IPS-20b (cell line): ENCODE measurements around the gene SMIM27.
A peak's percentile ranks its signal among the peaks of the same experiment; 100 is the strongest.

ENCODE experiments used
- H3K27ac ChIP-seq: one replicate; pipeline ENCODE4 v1.5.1; 2013; ENCODE audit warnings: low read length
- H3K27me3 ChIP-seq: 2 replicates; pipeline ENCODE4 v1.6.1; 2013; ENCODE audit warnings: mild to moderate bottlenecking, low read length, inconsistent platforms; ENCODE audit not compliant: insufficient read depth
- H3K36me3 ChIP-seq: 2 replicates; pipeline ENCODE4 v1.6.1; 2013; ENCODE audit warnings: low read depth, mild to moderate bottlenecking, inconsistent platforms, low read length, moderate library complexity; ENCODE audit not compliant: insufficient read depth
- H3K4me1 ChIP-seq: 2 replicates; pipeline ENCODE4 v1.6.1; 2013; ENCODE audit warnings: mild to moderate bottlenecking, control low read depth, inconsistent platforms, low read length, moderate library complexity; ENCODE audit not compliant: insufficient read depth
- H3K4me3 ChIP-seq: 2 replicates; pipeline ENCODE4 v1.5.1; 2013; ENCODE audit warnings: mild to moderate bottlenecking, low read length, inconsistent platforms
- H3K9ac ChIP-seq: 2 replicates; pipeline ENCODE4 v1.6.1; 2013; ENCODE audit warnings: low read depth, mild to moderate bottlenecking, inconsistent platforms, low read length, moderate library complexity
- H3K9me3 ChIP-seq: 2 replicates; pipeline ENCODE4 v1.6.1; 2013; ENCODE audit warnings: mild to moderate bottlenecking, low read depth, low read length, inconsistent platforms; ENCODE audit not compliant: insufficient read depth

The SMIM27 gene

DNA sequence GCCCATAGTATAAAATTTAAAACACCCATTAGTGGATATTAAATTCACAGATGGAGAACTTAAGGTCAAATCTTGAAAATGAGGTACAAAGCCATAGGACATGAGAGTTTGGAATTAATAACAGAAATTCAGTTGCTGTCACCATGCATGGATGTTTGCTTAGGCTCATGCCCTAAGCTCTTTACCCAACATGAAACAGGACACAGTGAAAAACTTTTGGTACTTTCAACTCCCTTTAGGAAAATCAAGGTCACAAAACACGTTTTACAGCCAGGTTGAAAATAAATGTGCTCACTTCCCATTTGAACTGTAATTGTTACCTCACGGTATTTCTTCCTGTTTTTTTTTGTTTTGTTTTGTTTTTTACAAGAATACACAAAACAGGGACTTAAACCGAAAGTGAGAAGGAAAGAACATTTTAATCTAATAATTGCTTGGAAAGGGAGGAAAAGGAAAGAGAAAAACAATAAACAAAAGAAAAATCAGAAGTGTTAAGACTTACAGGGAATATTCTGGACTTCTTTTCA is 6.3 kb downstream of the SMIM27 start:
- Histone ChIP-seq H3K4me1 (no peaks in the 10 kb centered on the region; the same call in 1 of the 2 replicates), H3K27me3 (no peaks in the 10 kb centered on the region), H3K9ac (no peak overlapping the region), H3K4me3 (no peak overlapping the region), H3K9me3 (no peaks in the 10 kb centered on the region), H3K27ac (no peak overlapping the region), H3K36me3 (no peaks in the 10 kb centered on the region; the same call in 1 of the 2 replicates)

DNA sequence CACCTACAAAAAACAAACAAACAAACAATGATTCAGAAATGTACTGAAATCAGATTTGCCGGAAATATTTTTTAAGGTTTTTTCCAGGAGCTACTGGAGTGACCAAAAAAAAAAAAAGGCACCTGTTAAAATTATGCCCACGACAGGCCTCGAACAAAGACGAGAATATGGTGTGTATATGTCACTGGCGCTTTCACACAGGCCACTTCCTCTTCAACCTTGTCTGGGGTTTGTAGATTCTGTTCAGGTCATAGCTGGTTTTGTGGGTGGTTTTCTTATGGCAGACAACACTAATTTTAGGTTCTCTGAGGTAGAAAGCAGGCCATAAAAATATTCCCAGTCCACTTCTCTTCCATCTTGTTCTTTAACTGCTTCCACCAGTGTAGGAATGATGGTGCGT is 13.8 kb downstream of the SMIM27 start:
- Histone ChIP-seq H3K27me3 (no peaks in the 10 kb centered on the region), H3K9me3 (no peaks in the 10 kb centered on the region), H3K4me3 (no peak overlapping the region), H3K36me3 (peaks cover 37% of the 10 kb centered on the region), H3K9ac (no peak overlapping the region), H3K27ac (no peak overlapping the region), H3K4me1 (no peaks in the 10 kb centered on the region)

DNA sequence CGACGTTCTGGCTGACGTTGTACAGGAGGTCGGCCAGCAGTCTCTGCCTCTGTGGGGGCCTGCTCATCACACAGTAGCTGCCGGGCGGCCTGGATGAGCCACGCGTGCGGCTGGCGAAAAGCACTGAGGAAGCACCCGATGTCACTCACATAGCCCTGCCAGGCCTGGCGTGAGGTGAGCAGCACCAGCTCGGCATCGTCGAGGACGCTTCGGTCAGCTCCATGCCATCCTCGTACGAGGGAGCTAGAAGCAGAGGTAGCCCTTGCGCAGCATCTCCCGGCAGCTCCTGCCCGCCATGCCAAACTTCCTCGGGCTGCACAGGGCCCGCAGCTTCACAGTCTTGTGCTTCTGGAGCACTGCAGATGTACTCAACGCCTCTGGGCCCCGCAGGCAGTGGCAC is 14.6 kb downstream of the SMIM27 start:
- Histone ChIP-seq H3K9me3 (no peaks in the 10 kb centered on the region), H3K36me3 (peaks cover 37% of the 10 kb centered on the region), H3K9ac (no peak overlapping the region), H3K27me3 (no peaks in the 10 kb centered on the region), H3K27ac (no peak overlapping the region), H3K4me1 (no peaks in the 10 kb centered on the region; the same call in 1 of the 2 replicates), H3K4me3 (no peak overlapping the region)

DNA sequence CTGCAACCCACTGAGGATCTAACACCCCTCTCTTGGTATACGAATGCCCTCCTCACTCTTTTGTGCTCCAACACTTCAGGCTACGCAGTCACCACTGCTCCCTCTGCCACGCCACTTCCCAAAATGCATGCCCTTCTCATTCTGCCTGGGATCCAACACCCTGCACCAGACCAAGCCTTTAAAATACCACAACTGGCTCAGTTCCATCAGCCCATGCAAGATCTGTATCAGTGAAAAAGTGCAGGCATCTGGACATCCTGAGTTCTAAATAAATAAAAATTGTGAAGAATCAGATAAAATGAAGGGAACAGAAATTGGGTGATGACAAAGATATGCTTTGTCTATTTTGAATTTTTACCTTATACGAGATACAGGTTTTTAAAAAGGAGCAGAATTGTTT is 18.1 kb downstream of the SMIM27 start:
- Histone ChIP-seq H3K4me3 (no peak overlapping the region), H3K27ac (no peak overlapping the region), H3K9ac (no peak overlapping the region), H3K27me3 (no peaks in the 10 kb centered on the region), H3K9me3 (no peaks in the 10 kb centered on the region), H3K4me1 (no peaks in the 10 kb centered on the region; the same call in 1 of the 2 replicates), H3K36me3 (peaks cover 28% of the 10 kb centered on the region)

DNA sequence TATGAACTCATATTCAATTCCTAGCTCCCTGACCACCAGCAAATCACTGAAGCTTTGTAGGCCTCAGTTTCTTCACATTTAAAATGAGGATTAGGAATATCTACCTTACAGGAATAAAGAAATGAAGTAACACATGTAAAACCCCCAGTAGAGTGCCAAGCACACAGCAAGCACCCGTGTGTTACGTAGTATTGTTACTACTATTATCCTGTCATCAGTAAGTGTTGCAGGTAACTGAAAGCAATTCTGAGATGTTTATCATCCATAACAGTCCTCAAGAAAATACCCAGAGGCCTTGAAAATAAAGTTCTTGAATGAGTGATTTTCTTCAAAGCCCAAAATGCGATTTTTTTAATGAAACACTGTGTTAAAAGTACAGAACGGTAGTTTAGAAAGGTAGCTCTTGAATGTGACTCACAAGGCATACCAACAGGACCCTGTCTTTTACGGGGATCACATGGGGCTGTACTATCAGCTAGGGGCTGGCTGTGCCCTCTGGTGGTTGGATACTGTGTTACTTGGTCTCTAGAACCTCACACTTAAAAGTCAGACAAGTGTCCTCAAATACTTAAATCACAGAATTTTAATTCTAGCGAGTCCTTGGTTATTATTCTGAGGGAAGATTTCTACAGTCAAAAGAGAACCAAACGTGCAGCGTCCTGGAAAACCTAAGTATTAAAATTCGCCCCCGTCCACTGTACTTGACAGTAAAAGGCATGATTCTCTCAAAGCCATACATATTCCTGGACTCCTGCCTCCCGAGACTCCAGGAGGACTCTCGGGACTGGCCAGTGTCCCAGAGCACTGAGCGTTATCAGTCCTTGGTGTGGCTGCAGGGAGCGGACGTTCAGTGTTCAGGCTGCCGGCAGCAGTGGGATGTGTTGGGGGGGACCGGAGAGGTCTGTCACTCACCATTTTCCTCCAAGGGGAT is 20.1 kb downstream of the SMIM27 start:
- Histone ChIP-seq H3K9ac (peak overlapping the region; percentile 89), H3K9me3 (no peaks in the 10 kb centered on the region), H3K36me3 (peaks cover 12% of the 10 kb centered on the region), H3K4me3 (peak overlapping the region; percentile 93), H3K27me3 (no peaks in the 10 kb centered on the region), H3K27ac (peak overlapping the region; percentile 22), H3K4me1 (no peaks in the 10 kb centered on the region; the same call in 1 of the 2 replicates)

DNA sequence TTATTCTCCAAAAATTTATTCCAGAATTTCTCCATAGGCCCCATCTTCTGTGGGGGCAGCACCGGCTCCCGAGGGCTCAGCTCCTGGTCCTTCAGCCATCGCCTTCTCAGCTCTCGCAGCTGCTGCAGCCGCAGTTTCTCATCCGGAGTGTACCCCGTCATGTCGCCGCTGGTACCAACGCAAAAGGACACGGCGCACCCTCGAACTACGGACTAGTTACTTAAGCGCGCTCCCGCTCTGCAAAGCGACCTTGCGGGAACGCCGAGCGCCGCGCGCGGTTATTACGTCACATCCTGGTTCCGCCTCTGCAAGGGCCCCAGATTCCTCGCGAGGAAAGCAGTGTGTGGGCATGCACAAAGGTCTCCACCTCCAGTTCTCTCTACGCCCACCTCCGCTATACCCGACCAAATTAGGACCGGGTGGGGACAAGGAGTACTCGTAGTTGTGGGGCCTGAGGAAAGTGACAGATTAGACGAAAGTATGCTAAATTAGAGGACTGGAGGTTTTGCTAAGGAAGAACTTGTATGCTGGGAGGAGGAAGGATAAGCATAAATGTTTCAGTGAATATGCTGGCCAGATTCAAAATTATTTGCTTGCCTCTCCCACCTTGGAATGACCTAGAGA is 20.9 kb downstream of the SMIM27 start, which contains the start of gene NDUFB6:
Gene NDUFB6, minus strand, starts transcription at position 260 of the 624 bp plus-strand sequence. Its CDS starts 99 bp downstream, at position 161.
- Histone ChIP-seq H3K27me3 (no peaks in the 10 kb centered on the region), H3K27ac (peak within 1 kb of the TSS; percentile 22), H3K36me3 (peaks cover 4% of the 10 kb centered on the region), H3K4me1 (no peaks in the 10 kb centered on the region; the same call in 1 of the 2 replicates), H3K9ac (peak within 1 kb of the TSS; percentile 89), H3K4me3 (peak within 1 kb of the TSS; percentile 93), H3K9me3 (no peaks in the 10 kb centered on the region)

GRCh38 chr9:32573821-32574220 is 21.7 kb downstream of the SMIM27 start:
- Histone ChIP-seq H3K9me3 (no peaks in the 10 kb centered on the region), H3K4me3 (peak overlapping the region; percentile 93; the same call in 1 of the 2 replicates), H3K27ac (no peak overlapping the region), H3K36me3 (no peaks in the 10 kb centered on the region; the same call in 1 of the 2 replicates), H3K4me1 (no peaks in the 10 kb centered on the region; the same call in 1 of the 2 replicates), H3K27me3 (no peaks in the 10 kb centered on the region), H3K9ac (no peak overlapping the region; the same call in 1 of the 2 replicates)

DNA sequence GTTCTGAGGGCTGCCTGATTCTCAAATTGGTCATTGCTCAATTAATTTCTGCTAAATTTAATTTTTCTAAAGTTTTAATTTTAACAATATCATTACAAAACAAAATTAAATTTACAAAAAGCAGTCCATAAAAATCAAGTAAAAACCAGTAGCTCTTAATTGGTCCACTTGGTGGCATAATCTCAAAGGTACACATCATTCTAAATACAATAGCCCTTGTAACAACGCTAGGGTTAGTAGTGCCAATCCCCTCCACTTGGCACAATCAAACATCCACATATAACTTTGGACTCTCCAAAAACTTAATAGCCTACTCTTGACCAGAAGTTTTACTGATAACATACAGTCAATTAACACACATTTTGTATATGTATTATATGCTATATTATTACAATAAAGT is 22.7 kb downstream of the SMIM27 start:
- Histone ChIP-seq H3K27ac (no peak overlapping the region), H3K4me1 (no peaks in the 10 kb centered on the region; the same call in 1 of the 2 replicates), H3K4me3 (no peak overlapping the region), H3K9me3 (no peaks in the 10 kb centered on the region), H3K36me3 (no peaks in the 10 kb centered on the region; the same call in 1 of the 2 replicates), H3K9ac (no peak overlapping the region), H3K27me3 (no peaks in the 10 kb centered on the region)

DNA sequence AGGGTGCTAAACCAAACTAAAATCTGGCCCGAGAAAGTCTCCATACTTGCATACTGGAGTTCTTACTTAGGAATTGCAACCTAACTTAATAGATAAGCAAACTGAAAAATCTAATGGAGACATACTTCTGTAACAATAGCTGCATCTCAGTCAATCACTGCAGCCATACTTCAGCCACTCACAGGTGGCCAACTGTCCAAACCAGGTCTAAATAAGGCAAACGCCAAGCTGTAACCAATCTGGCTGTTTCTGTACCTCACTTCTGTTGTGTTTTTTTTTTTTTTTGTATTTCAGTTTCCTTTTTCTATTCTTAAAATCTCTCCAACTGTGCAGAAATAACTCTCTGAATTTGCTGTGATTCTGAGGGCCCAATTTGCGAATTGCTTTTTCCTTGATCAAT is 25.2 kb downstream of the SMIM27 start:
- no peak overlapping the region for H3K27ac ChIP-seq
- no peaks in the 10 kb centered on the region for H3K27me3 ChIP-seq
- no peaks in the 10 kb centered on the region for H3K9me3 ChIP-seq
- no peak overlapping the region for H3K4me3 ChIP-seq
- no peak overlapping the region for H3K9ac ChIP-seq
- no peaks in the 10 kb centered on the region for H3K36me3 ChIP-seq
- peaks cover 5% of the 10 kb centered on the region for H3K4me1 ChIP-seq

DNA sequence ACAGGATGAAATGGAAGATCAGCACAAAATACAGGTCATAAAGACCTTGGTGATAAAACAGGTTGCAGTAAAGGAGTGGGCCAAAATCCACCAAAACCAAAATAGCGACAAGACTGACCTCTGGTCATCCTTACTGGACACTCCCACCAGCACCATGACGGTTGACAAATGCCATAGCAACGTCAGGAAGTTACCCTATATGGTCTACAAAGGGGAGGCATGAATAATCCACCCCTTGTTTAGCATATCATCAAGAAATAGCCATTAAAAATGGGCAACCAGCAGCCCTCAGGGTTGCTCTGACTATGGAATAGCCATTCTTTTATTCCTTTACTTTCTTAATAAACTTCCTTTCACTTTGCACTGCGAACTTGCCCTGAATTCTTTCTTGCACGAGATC is 26.8 kb downstream of the SMIM27 start:
- no peak overlapping the region for H3K9ac ChIP-seq
- H3K36me3 ChIP-seq = no peaks in the 10 kb centered on the region
- H3K4me1 ChIP-seq = peaks cover 5% of the 10 kb centered on the region; the same call in 1 of the 2 replicates
- H3K9me3 ChIP-seq = no peaks in the 10 kb centered on the region
- no peak overlapping the region for H3K4me3 ChIP-seq
- no peaks in the 10 kb centered on the region for H3K27me3 ChIP-seq
- no peak overlapping the region for H3K27ac ChIP-seq

DNA sequence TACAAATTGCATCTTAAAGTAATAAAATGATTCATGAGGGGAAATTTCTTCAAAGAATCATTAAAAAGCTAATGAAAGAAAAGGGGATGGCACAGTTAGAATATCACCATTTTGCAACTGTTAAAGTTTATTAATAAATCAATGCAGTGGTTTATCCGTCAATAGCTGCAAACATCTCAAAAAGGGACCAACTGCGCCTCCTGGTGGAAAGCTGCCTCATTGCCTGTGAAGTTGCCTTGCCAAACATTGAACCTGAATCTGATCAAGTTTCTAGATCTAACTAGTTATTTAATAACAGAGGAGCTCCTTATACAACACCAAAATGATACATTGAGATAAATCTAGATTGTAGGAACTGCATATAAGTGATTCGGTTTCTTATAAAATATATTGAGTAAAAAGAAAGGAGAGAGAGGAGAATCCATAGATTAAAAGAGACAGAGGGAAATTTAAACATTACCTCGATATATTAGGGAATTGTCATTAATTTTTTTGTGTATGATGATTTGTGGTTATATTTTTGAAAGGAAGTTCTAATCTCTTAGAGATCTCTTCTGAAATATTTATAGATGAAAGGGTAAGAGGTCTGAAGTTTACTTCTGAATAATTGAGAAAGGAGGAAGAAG is 27.7 kb downstream of the SMIM27 start:
- Histone ChIP-seq H3K4me3 (no peak overlapping the region), H3K9ac (no peak overlapping the region), H3K27ac (no peak overlapping the region), H3K9me3 (no peaks in the 10 kb centered on the region), H3K36me3 (no peaks in the 10 kb centered on the region), H3K27me3 (no peaks in the 10 kb centered on the region), H3K4me1 (peaks cover 5% of the 10 kb centered on the region; the same call in 1 of the 2 replicates)
